SU-DHL-6 (cell line): ENCODE results near the gene FERMT2.

Source experiments
- EZH2phosphoT487 ChIP-seq: fragments of 200-600 bp; sonication (generic), shearing (Covaris generic); conservative IDR thresholded peaks from 2 replicates; pipeline ENCODE4 v1.6.1; 2018; ENCODE audit warnings: mild to moderate bottlenecking, antibody characterized with exemption, low read length, moderate library complexity, mixed read lengths
- TF ChIP-seq, protein P1 (sequence below): fragments of 200-600 bp; sonication (generic); IDR thresholded peaks from one replicate; pipeline ENCODE4 v1.5.1; 2017; ENCODE audit warnings: antibody characterized with exemption, mild to moderate bottlenecking, low read length, moderate library complexity; ENCODE audit not compliant: insufficient read depth, poor library complexity, severe bottlenecking

- TF ChIP-seq, protein P1, sequence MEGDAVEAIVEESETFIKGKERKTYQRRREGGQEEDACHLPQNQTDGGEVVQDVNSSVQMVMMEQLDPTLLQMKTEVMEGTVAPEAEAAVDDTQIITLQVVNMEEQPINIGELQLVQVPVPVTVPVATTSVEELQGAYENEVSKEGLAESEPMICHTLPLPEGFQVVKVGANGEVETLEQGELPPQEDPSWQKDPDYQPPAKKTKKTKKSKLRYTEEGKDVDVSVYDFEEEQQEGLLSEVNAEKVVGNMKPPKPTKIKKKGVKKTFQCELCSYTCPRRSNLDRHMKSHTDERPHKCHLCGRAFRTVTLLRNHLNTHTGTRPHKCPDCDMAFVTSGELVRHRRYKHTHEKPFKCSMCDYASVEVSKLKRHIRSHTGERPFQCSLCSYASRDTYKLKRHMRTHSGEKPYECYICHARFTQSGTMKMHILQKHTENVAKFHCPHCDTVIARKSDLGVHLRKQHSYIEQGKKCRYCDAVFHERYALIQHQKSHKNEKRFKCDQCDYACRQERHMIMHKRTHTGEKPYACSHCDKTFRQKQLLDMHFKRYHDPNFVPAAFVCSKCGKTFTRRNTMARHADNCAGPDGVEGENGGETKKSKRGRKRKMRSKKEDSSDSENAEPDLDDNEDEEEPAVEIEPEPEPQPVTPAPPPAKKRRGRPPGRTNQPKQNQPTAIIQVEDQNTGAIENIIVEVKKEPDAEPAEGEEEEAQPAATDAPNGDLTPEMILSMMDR = no peak
- TF ChIP-seq EZH2phosphoT487 = no peak
Observed at GRCh38 chr14:52998376-52999015, 47.6 kb upstream of the FERMT2 start.
